ENCODE data around the gene PLD6.
"Not testable (repeated sequence)": the region's sequence is repeated elsewhere in the genome, so short reads cannot be mapped to it uniquely, and the experiment has no call there.

The PLD6 gene, protein sequence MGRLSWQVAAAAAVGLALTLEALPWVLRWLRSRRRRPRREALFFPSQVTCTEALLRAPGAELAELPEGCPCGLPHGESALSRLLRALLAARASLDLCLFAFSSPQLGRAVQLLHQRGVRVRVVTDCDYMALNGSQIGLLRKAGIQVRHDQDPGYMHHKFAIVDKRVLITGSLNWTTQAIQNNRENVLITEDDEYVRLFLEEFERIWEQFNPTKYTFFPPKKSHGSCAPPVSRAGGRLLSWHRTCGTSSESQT

DNA sequence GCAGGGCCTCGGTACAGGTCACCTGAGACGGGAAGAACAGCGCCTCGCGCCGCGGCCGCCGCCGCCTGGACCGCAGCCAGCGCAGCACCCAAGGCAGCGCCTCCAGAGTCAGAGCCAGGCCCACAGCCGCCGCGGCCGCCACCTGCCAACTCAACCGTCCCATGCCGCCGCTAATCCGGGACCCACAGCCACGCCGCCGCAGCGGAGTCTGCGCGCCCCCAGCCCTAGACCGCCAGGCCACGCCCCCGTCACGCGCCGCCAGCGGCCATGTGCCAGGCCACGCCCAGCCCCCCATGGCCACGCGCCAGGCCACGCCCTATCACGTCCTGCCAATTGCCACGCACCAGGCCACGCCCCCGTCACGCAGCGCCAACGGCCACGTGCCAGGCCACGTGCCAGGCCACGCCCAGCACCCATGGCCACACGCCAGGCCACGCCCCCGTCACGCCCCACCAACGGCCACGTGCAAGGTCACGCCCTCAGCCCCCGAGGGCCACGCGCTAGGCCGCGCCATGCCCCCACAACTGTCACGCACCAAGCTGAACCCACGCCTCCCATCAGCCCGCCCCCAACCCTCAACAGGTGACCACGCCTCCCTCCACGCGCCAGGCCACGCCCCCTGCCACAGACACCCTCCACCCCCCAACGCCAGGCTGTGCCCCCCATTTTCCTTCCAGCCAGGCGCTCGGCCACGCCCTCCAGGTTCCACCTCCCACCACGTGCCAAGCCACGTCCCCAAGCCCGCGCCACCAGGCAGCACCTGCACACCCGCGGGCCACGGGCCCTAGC, at the start of gene PLD6:
Gene PLD6, minus strand, starts transcription at position 210 of the 789 bp plus-strand sequence. Its CDS starts 47 bp downstream, at position 163.
- TF ChIP-seq, protein P1, sequence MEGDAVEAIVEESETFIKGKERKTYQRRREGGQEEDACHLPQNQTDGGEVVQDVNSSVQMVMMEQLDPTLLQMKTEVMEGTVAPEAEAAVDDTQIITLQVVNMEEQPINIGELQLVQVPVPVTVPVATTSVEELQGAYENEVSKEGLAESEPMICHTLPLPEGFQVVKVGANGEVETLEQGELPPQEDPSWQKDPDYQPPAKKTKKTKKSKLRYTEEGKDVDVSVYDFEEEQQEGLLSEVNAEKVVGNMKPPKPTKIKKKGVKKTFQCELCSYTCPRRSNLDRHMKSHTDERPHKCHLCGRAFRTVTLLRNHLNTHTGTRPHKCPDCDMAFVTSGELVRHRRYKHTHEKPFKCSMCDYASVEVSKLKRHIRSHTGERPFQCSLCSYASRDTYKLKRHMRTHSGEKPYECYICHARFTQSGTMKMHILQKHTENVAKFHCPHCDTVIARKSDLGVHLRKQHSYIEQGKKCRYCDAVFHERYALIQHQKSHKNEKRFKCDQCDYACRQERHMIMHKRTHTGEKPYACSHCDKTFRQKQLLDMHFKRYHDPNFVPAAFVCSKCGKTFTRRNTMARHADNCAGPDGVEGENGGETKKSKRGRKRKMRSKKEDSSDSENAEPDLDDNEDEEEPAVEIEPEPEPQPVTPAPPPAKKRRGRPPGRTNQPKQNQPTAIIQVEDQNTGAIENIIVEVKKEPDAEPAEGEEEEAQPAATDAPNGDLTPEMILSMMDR (IDR thresholded peaks at IDR 0.05; ENCODE audit: low read depth, low read length), result no peak
- DNase-seq (ENCODE audit: extremely low read depth, low read depth), result peak; percentile 42

GRCh38 chr17:17255689-17256088, 49.6 kb upstream of the PLD6 start:
- not testable (repeated sequence) for DNase-seq (ENCODE audit: extremely low read depth, low read depth)

DNA sequence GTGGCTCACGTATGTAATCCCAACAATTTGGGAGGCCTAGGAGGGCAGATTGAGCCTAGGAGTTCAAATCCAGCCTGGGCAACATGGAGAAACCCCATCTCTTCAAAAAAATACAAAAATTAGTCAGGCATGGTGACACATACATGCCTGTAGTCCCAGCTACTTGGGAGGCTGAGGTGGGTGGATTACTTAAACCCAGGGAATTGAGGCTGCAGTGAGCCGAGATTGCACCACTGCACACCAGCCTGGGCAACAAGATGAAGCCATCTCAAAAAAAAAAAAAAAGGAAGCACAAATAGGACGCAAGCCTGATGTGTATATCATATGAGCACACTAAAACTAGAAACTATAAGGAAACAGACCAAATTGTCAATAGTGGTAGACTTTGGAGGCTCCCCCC, 47.9 kb upstream of the PLD6 start:
- DNase-seq (ENCODE audit: extremely low read depth, low read depth), result no peak
- TF ChIP-seq, protein P1 (IDR thresholded peaks at IDR 0.05; ENCODE audit: low read depth, low read length), result no peak

DNA sequence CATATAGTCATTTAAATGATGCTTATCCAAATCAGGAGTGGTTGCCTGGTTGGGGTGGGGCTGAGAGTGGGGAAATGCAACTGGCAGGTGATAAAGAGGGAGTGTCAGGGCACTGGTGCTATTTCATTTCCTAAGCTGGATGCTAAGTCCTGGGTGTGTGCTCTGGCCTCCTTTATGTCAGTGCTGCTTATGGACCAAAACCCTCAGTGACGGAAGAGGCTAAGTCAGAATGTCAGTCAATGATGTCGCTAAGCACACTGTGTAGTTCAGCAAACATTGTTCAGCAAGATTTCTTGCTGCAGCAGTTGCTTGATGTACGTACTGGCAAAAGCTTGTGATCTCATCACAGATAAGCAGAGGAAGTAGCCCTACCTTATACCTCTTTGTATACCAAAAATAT, 47.3 kb upstream of the PLD6 start:
- DNase-seq (ENCODE audit: extremely low read depth, low read depth), result no peak
- TF ChIP-seq, protein P1 (IDR thresholded peaks at IDR 0.05; ENCODE audit: low read depth, low read length), result no peak

- DNase-seq (ENCODE audit: extremely low read depth, low read depth), result no peak
- TF ChIP-seq, protein P1 (IDR thresholded peaks at IDR 0.05; ENCODE audit: low read depth, low read length), result no peak
Observed at GRCh38 chr17:17252149-17252661, 46.1 kb upstream of the PLD6 start.

DNA sequence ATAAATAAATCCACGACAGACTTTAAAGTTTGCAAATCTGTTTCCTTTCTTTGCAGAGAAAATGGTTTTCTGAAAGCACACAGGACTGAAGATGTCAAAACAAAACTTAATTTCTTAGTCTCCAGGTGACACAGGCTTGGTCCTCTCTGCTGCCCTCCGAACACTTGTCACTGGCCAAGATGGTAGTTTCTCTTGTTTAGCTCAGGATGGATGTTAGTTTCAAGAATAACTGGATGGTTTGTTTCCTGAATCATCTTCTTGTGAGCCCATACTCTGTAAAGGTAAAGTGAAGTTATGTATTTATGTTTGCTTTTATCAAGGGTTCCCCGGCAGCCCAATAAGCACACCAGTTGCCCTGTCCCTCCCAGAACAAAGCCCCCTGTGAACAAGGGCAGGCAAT, 40.7 kb upstream of the PLD6 start:
- TF ChIP-seq, protein P1 (IDR thresholded peaks at IDR 0.05; ENCODE audit: low read depth, low read length), result no peak
- no peak for DNase-seq (ENCODE audit: extremely low read depth, low read depth)

GRCh38 chr17:17243163-17243562, 37.0 kb upstream of the PLD6 start:
- TF ChIP-seq, protein P1 (IDR thresholded peaks at IDR 0.05; ENCODE audit: low read depth, low read length), result no peak
- no peak for DNase-seq (ENCODE audit: extremely low read depth, low read depth)
